ENCODE measurements around the gene PHYHIPL. TPM values are rescaled to one million over a fixed set of nuclear protein-coding genes. Genes with fewer than 3 reads are reported as not detected.

Gene PHYHIPL
- total RNA-seq, 4 donors from 2014 or later, result 0.39 to 1.7 (median 1.0) TPM

DNA sequence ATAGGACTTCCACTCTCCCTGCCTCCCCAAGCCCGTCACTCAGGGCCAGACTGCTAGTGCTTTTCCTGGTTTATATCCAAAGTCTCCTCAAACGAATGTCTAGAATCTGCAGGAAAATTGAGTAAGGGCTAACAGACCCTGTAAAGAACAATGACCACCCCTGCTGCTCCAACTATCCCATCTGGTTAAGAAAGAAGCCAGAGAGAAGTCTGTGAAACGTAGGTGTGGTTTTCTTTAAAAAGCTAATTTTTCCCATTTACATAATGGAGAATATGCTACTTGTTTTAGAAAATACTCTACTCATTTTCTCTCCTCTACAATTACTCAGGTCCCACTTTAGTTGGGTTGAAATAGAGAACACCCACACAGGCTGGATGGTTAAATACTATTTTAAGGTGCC, 113.4 kb downstream of the PHYHIPL start:
- H3K27me3 ChIP-seq, result no peaks in the 10 kb centered on the region
- H3K4me1 ChIP-seq, result peaks cover 5 to 55% (median 13%) of the 10 kb centered on the region in 3 donors
- no peak overlapping the region for H3K27ac ChIP-seq
- H3K4me3 ChIP-seq, result no peak overlapping the region
- no peak for ATAC-seq
- H3K9me3 ChIP-seq, result no peaks in the 10 kb centered on the region
- TF ChIP-seq POLR2AphosphoS5 (IDR thresholded peaks at IDR 0.05), result no peak
- TF ChIP-seq, protein P1, sequence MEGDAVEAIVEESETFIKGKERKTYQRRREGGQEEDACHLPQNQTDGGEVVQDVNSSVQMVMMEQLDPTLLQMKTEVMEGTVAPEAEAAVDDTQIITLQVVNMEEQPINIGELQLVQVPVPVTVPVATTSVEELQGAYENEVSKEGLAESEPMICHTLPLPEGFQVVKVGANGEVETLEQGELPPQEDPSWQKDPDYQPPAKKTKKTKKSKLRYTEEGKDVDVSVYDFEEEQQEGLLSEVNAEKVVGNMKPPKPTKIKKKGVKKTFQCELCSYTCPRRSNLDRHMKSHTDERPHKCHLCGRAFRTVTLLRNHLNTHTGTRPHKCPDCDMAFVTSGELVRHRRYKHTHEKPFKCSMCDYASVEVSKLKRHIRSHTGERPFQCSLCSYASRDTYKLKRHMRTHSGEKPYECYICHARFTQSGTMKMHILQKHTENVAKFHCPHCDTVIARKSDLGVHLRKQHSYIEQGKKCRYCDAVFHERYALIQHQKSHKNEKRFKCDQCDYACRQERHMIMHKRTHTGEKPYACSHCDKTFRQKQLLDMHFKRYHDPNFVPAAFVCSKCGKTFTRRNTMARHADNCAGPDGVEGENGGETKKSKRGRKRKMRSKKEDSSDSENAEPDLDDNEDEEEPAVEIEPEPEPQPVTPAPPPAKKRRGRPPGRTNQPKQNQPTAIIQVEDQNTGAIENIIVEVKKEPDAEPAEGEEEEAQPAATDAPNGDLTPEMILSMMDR (IDR thresholded peaks at IDR 0.05), result no peak
- TF ChIP-seq EP300 (IDR thresholded peaks at IDR 0.05), result no peak
- TF ChIP-seq POLR2A (IDR thresholded peaks at IDR 0.05), result no peak
- WGBS, 2 donors (ENCODE audit: low coverage in 1 of 2), result 95 to 97% methylated on average over 2 to 3 of the region's 3 CpGs
- peaks cover 0 to 8% of the 10 kb centered on the region in 2 donors for H3K36me3 ChIP-seq

DNA sequence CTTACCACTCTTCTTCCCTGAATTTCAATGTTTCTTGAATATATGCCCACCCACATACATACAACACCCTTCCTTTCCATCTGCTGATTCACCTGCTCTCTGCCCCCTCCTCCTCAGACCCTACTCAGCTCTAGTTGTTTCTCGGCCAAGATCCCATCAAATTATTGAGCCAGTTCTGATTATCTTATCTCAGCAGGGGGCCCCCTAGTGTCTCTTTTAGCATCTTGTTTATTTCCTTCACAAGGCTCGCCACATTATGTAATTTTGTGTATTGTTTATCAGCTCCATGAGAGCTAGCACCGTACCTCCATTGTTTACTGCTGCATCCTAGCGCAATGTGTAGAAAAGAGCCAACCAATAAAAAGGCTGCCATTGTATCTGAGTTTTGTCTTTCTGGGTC, 114.0 kb downstream of the PHYHIPL start:
- no peak for ATAC-seq
- TF ChIP-seq, protein P1 (IDR thresholded peaks at IDR 0.05), result no peak
- TF ChIP-seq POLR2AphosphoS5 (IDR thresholded peaks at IDR 0.05), result no peak
- no peak for TF ChIP-seq EP300 (IDR thresholded peaks at IDR 0.05)
- no peak for TF ChIP-seq POLR2A (IDR thresholded peaks at IDR 0.05)
- no peaks in the 10 kb centered on the region for H3K27me3 ChIP-seq

More for the DNA sequence above, 114.0 kb downstream of the PHYHIPL start:
- Histone ChIP-seq H3K4me1 (peaks cover 5 to 55% (median 7%) of the 10 kb centered on the region in 3 donors), H3K27ac (no peak overlapping the region), H3K36me3 (peaks cover 0 to 8% of the 10 kb centered on the region in 2 donors), H3K4me3 (no peak overlapping the region), H3K9me3 (no peaks in the 10 kb centered on the region)
- 88% methylated on average over 4 of the region's 4 CpGs for WGBS, 2 donors (ENCODE audit: low coverage in 1 of 2)

Other genes with a start within 250 kb of the PHYHIPL start
- gene FAM13C, start 185.9 kb downstream of the PHYHIPL start, total RNA-seq, result 10 to 100 TPM; 26.9 to 79.9 (median 45.5) TPM

Measured in gastroesophageal sphincter (tissue), 4 donors.